ENCODE results near the gene CDC42BPG.

- no peak for TF ChIP-seq POLR2AphosphoS5 (IDR thresholded peaks at IDR 0.05; ENCODE audit: control insufficient read depth, insufficient read depth, low read depth, low read length)
- no peak for TF ChIP-seq POLR3A (IDR thresholded peaks at IDR 0.05; ENCODE audit: borderline replicate concordance, extremely low read depth, insufficient read depth, insufficient read length)
- no peak for TF ChIP-seq POLR2A (conservative IDR thresholded peaks at IDR 0.05)
- TF ChIP-seq USF2 (CRISPR knock-in tag; IDR thresholded peaks at IDR 0.05), result no peak
- TF ChIP-seq ZNF263 (CRISPR knock-in tag; IDR thresholded peaks at IDR 0.05; ENCODE audit: borderline replicate concordance), result no peak
- TF ChIP-seq SAFB (IDR thresholded peaks at IDR 0.05; ENCODE audit: borderline replicate concordance, low read depth, low read length), result no peak
These were observed 2.1 kb downstream of the CDC42BPG start for GRCh38 chr11:64842366-64842759.

Data from K562 (cell line).